GM21390 (cell line): ENCODE results near the gene MMP14.
"Not testable (repeated sequence)": the region's sequence is repeated elsewhere in the genome, so short reads cannot be mapped to it uniquely, and the experiment has no call there.

Experiments
- ATAC-seq: cut with Tn5 transposase; IDR thresholded peaks from one replicate; pipeline ENCODE4 v1.9.1; 2021; ENCODE audit not compliant: unreplicated experiment

Gene MMP14

DNA sequence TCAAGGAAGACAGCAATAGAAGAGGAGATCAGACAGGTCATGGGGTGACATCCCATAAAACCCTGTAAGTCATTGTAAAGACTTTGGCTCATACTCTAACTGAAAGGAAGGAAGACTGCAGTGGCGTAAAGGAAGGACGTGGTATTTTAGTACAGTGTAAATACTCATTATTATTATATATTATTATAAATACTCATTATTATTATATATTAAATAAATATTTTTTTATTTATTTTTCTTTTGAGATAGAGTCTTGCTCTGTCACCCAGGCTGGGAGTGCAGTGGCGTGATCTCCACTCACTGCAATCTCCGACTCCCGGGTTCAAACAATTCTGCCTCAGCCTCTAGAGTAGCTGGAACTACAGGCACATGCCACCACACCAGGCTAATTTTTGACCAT lies 20.0 kb downstream of the MMP14 start:
- no peak for ATAC-seq

DNA sequence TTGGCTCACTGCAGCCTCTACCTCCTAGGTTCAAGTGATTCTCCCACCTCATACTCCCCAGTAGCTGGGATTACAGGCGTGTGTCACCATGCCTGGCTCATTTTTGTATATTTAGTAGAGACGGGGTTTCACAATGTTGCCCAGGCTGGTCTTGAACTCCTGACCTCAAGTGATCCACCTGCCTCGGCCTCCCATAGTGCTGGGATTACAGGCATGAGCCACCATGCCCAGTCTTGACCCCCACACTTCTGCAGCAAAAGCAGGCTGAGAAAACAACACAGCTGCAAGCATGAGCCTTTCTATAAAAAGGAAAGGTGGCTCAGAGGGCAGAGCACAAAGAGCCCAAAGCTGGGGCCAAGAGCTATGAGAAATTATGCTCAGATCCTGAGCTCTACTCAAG lies 24.0 kb downstream of the MMP14 start:
- not testable (repeated sequence) for ATAC-seq

DNA sequence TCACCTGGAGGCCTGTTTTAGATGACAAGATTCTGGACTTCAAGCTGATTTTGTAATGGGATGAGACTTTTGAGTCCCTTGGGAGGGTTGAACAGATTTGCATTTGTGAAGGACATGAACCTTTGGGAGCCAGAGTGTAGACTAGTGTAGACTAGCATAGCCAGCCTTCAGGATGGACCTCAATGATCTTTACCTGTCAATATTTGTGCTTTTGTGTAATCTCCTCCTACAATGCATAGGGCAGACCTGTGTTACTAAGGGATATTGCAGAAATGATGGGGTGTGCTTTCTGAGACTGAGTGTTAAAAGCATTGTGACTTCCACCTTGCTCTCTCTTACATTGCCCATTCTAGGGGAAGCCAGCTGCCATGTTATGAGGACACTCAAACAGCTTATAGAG lies 25.3 kb downstream of the MMP14 start:
- no peak for ATAC-seq

DNA sequence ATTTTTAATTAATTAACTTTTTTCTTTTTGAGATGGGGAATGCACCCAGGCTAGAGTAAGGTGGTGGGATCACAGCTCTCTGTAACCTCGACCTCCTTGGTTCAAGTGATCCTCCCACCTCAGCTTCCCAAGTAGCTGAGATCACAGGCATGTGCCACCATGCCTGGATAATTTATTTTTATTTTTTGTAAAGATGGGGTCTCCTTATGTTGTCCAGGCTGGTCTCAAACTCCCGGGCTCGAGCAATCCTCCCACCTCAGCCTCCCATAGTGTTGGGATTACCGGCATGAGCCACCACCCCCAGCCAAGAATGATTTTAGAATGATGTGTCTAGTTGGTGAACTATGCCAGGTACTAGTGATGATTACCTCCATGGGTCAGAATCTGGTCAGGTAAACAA lies 28.6 kb downstream of the MMP14 start:
- no peak for ATAC-seq

DNA sequence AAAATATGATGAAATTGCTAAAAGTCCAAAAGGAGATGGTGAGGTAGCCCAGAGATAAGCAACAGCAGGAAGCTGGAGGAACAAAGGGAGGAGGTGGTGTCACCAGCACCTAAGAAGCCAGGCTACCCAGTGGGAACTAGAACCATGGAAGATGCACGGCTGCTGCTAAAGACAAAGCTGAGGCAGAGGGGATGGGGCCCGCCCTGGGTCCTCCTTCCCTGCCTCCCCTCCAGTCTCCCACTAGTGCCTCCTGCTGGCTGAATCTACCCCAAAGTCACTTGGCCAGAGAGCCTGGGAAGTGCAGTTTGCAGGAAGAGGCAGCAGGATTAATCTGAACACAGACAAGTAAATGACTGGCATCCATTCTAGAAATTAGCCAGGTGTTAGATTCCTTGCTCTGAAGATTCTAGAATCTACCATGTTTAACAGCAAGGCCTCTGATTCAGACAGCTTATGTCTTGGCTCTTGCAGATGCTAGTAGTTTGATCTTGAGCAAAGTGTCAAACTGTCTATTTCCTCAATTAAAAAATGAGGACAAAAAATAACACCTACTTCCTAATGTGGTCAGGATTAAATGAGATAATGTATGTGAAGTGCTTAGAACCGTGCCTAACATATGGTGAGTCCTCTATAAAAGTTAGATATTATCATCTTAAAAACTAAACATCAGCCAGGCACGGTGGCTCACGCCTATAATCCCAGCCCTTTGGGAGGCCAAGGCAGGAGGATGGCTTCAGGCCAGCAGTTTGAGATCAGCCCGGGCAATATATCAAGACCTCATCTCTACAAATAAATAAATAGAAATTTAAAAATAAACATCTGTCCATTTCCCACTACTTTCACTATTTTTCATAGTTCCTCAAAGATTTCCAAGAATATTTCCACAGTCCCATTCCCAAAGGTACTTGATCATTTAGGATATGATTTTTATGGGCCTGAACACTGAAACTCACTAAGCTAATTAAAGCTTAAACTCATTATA lies 29.3 kb downstream of the MMP14 start:
- ATAC-seq = no peak

DNA sequence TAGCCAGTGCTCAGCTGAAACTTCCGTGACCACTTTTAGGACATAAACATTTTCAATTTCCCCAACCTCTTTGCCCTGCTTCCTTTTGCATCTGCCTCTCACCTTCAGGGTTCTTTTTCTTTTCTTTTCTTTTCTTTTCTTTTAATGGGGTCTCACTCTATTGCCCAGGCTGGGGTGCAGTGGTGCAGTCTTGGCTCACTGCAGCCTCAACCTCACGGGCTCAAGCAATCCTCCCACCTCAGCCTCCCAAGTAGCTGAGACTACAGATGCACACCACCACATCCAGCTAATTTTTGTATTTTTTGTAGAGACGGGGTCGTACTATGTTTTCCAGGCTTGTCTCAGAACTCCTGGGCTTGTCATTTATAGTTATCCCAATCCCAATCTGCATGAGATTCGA lies 30.5 kb downstream of the MMP14 start:
- ATAC-seq = no peak

DNA sequence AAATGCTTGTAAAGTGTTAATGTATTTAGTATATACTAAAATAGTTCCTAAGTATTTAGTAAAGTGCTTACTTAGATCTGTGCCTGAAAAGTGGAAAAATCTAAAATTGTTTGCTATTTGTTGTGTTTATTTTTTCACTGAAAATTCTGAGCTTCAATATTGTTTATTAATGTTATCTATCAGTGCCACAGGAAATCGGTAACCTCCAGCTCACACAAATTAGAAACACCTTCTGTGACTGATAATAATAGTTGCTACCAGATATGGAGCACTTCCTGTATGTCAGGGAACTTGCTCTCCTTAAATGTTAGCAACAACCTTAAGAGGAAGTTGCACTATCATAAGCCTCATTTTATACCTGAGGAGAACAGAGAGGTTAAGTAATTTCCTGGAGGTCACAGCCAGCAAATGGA lies 34.4 kb downstream of the MMP14 start:
- peak; percentile 43 for ATAC-seq

DNA sequence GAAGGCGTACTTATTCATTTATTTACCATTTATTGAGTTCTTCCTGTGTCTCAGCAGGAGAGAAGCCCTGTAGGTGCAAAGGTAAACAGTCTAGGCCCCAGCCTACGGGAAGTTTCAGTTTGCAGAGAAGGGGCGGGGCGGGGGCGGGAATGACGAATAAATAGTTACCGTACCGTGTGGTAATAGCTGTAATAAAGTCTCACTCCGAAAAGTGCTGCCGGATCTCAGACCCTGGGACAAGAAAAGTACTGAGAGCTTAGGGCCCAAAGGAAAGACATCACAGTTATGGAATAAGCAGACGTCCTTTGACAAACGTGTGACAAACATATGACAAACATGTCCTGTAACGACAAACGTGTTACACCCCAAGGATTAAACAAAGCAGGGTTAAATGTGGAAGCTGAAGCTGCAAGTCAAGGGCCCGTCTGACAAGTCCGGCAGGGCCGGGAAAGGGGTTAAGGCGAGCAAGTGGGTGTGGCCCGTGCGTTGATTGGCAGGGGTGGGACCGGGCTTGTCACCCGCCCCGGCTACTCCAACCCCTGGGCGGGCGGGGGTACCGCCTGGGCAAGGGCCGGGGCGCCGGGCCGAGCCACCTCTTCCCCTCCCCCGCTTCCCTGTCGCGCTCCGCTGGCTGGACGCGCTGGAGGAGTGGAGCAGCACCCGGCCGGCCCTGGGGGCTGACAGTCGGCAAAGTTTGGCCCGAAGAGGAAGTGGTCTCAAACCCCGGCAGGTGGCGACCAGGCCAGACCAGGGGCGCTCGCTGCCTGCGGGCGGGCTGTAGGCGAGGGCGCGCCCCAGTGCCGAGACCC lies 35.0 kb downstream of the MMP14 start, which contains the start of gene LRP10:
Gene LRP10 (plus strand): TSS at position 517 of the 809 bp plus-strand sequence. CDS start 564 bp downstream, outside the sequence.
- peak; percentile 66 for ATAC-seq

DNA sequence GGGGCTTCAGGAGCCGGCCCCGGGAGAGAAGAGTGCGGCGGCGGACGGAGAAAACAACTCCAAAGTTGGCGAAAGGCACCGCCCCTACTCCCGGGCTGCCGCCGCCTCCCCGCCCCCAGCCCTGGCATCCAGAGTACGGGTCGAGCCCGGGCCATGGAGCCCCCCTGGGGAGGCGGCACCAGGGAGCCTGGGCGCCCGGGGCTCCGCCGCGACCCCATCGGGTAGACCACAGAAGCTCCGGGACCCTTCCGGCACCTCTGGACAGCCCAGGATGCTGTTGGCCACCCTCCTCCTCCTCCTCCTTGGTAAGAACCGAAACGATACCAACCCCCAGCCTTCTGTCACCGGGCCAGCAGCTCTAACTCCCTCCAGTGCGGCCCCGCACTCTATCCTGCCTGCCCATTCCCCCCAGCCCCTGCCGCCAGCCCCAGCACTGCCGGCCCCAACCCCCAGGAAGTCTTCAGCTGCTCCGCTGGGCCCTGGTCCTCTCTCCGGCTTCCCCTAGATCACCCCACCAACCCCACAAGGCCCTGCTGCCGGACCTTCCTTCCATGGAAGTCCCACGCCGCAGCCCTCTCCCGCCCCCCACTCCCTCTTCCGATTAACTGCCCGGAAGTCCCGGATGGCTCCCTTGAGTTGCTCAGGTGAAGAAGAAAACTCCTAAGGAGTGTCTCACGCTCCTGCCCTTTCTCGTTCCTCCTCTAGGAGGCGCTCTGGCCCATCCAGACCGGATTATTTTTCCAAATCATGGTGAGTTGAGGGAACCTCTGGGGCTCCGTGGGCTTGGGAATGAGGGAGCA lies 35.8 kb downstream of the MMP14 start:
- peak; percentile 21 for ATAC-seq

DNA sequence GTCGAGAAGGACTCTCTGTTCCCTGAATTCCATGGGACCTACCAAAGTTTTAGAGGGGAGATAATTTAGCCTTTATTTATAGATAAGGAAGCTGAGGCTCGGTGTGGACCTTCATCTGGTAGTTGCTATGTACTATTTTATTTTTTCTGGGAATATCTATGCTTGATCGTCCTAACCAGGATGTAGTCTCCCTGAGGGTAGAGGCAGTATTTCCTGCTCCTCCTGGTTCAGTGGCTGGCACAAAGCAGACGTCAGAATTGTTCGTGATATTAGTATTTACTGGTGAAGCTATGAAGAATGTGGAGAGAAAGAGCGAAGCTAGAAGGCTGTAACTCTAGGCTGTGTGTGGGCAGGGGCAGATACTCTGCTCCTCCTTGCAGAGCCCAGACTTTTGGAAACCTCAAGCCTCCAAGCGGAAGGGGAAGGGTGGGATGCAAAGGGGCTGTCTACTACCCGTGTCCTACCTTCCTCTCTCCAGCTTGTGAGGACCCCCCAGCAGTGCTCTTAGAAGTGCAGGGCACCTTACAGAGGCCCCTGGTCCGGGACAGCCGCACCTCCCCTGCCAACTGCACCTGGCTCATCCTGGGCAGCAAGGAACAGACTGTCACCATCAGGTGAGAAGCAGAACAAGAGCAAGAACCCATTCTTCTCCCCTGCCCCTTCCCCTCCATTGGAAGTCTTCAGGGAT lies 36.6 kb downstream of the MMP14 start:
- no peak for ATAC-seq

DNA sequence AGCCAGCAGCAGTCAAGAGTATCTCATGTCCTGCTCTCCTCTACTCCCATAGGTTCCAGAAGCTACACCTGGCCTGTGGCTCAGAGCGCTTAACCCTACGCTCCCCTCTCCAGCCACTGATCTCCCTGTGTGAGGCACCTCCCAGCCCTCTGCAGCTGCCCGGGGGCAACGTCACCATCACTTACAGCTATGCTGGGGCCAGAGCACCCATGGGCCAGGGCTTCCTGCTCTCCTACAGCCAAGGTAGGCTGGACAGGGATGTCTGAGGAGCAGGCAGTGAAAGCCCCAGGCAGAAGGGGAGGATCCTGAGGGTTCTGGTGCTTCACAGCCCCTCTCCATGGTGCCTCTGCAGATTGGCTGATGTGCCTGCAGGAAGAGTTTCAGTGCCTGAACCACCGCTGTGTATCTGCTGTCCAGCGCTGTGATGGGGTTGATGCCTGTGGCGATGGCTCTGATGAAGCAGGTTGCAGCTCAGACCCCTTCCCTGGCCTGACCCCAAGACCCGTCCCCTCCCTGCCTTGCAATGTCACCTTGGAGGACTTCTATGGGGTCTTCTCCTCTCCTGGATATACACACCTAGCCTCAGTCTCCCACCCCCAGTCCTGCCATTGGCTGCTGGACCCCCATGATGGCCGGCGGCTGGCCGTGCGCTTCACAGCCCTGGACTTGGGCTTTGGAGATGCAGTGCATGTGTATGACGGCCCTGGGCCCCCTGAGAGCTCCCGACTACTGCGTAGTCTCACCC lies 38.8 kb downstream of the MMP14 start:
- ATAC-seq = no peak

DNA sequence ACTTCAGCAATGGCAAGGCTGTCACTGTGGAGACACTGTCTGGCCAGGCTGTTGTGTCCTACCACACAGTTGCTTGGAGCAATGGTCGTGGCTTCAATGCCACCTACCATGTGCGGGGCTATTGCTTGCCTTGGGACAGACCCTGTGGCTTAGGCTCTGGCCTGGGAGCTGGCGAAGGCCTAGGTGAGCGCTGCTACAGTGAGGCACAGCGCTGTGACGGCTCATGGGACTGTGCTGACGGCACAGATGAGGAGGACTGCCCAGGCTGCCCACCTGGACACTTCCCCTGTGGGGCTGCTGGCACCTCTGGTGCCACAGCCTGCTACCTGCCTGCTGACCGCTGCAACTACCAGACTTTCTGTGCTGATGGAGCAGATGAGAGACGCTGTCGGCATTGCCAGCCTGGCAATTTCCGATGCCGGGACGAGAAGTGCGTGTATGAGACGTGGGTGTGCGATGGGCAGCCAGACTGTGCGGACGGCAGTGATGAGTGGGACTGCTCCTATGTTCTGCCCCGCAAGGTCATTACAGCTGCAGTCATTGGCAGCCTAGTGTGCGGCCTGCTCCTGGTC lies 39.4 kb downstream of the MMP14 start:
- no peak for ATAC-seq

DNA sequence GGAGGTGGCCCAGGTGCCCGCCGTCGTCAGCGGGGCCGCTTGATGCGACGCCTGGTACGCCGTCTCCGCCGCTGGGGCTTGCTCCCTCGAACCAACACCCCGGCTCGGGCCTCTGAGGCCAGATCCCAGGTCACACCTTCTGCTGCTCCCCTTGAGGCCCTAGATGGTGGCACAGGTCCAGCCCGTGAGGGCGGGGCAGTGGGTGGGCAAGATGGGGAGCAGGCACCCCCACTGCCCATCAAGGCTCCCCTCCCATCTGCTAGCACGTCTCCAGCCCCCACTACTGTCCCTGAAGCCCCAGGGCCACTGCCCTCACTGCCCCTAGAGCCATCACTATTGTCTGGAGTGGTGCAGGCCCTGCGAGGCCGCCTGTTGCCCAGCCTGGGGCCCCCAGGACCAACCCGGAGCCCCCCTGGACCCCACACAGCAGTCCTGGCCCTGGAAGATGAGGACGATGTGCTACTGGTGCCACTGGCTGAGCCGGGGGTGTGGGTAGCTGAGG lies 40.7 kb downstream of the MMP14 start:
- no peak for ATAC-seq

DNA sequence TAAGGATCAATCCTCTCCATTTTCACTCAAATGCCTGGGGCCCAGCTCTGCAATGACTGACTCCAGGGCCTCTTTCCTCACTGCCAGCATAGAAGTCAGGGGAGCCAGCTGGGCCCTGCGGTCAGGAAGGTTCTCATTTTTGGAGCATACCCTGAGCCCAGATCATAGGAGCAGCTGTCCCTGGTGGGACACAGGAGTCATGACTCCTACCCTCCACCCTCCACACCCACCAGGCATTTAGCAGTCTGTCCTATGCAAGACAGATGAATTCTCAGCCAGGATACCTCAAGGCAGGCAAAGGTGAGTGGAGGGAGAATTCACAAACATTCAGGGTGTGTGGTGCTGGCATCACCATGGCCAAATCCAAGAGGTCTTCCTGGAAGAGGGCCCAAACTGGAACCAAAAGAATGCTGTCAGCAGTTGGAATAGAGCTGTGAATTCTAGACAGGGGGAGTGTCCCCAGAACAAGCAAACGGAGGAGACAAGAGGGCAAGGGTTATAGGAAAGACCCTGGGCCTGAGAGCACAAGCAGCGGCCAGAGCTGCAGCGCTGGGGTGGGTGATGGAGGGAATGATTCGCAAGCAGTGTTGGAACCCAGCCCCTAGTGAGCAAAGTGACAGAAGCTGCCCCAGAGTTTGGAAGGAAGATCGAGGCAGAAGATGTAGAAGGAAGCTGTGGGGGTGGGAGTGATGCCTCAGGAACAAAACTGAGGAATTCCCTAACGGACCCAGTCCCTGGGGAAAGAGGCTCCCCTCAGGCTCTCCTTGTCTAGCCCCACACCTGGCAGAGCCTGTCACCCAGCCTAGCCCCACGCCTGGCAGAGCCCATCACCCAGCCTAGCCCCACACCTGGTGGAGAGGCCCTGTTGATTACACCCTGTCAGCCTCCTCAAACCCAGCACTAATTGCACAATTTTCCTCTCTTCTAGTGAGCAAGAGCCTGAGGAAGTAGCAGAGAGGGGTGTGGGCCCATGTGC lies 42.2 kb downstream of the MMP14 start:
- ATAC-seq = no peak

DNA sequence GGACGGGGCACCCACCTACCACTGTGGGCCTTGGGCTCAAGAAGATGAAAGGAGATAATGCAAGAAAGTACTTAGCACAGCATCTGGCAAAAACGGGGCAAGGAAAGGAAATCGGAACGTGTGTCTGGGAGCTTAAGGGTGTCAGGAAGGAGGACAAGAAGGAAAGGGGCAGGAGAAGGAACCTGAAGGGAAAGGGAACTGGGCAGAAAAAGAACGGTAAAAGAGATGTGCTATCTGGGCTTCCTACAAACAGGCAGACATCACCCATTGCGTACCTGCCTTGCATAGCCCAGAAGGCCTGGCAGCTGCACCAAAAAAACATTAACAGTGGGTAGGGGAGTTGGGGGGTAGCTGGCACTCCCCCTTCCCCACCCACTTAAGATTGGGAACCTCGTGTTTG lies 45.7 kb downstream of the MMP14 start:
- no peak for ATAC-seq

DNA sequence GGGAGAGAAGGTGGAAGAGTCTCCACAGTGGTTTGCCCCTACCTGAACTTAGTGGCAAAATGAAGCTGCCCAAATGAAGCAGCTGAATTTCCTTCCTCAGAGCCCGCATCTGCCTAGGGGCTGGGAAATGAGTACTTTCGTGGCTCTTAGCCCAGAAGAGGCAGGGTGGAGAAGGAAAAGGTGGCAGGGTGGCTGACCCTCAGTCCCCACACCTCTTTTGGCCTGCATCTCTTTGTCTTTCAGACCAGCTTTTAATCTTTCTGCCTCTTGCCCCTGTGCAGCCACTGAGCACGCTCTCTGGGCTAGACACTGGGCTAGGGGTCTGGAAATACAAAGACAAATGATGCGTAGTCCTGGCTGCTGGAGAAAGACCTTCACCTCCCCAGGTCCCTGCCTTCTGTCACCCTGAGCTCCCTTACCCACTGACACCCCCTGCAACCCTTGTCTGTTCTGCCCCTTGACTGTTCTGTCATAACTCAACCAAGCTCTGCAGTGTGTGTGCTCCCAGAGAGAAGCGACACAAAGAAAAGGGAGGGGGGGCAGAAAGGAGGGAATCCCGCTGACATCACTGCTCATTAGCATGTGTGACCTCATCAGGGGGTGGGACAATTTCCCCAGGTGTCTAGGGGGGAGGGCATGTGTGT lies 46.3 kb downstream of the MMP14 start:
- ATAC-seq = no peak

DNA sequence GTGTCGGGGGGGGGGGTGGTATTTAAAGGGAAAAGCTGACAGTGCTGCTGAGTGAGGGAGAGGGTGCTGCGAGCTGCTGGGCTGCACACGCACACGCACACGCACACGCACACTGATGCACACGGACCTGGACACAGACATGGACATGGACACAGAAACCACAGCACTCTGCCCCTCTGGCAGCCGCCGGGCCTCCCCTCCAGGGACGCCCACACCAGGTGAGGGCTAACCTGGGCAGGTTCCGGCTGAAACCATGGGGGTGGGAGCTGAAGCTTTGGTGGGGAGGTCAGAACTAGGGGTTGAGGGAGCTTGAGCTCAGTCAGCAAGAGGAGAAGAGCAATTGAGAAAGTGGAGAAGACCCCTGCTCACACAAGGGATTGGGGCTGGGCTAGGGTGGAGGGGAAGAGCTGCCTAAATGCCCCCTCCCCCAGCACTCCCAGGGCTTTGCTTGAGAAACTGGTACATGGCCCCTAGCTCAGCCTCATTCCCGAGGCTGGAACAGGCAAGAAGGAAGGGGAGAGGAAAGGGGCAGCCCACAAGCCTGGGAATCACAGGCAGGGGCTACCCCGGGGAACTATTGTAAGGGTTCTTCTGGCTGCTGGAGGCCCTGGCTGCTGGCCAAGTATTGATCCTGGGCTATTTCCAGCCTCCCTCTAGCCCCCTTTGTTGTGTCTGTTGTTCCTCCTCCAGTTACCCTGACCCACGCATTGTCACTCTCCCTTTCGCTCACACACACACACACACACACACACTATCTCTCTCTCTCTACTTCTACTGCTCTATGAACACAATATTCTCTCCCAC lies 47.0 kb downstream of the MMP14 start, which contains the start of gene REM2:
Gene REM2 (plus strand): TSS at position 50 of the 804 bp plus-strand sequence. CDS start 66 bp downstream, at position 116.
- ATAC-seq = no peak
